GOT3 (cell line): ENCODE results near the gene POLR2M.
A peak's percentile ranks its signal among the peaks of the same experiment; 100 is the strongest.

Experiments
- DNase-seq: peaks from one replicate; lab custom pipeline; 2025; ENCODE audit warnings: mixed read lengths; lab: John Stamatoyannopoulos, UW

Gene POLR2M

DNA sequence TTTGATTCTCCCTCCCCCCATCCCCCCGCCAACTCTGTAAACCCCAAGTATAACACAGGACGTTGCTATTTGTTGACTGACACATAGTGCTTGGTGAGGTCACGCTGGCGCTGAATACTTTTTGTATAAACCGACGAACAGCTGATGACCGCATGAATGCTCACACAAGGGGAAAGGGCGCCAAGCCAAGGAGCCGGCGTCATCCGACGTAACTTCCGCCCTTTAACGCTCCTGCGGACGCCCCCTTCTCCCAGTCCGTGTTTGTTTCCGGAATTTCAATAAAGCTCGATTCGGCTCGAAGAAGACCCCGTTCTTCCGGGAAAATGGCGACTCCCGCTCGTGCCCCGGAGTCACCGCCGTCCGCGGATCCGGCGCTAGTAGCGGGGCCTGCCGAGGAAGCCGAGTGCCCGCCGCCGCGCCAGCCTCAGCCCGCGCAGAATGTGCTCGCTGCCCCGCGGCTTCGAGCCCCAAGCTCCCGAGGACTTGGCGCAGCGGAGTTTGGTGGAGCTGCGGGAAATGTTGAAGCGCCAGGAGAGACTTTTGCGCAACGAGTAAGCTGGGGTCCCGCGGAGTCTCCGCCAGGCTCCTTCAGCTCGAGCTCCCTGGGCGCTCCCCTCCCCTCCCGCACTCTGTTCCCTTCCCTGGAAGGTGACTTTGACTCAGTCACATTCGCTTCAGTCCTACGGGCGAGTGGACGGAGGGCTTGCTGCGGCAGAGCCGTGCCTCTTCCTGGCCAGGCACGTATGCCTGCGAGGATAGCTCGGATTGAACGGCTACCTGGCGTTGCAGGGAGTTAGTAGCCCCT is at the start of gene POLR2M:
Gene POLR2M (plus strand): TSS at position 310 of the 805 bp plus-strand sequence. CDS start 129 bp downstream, at position 439.
- peak; percentile 92 for DNase-seq

DNA sequence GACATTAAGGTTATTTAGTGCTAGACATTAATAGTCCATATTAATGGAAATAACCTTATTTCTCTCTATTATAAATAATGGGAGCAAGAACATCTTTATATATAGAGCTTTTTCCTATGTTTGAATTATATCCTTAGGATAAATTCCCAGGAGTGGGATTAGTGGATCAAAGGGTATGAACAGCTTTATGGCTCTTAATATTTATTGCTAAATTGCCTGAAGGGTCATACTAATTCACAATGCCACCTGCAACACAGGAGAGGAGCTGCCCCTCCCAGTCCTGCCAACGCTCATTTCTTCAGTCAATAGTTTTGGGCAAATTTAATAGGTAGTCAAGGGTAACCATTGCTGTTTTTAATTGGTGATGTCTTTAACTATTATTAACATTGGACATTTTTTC is 48.9 kb upstream of the POLR2M start:
- no peak for DNase-seq

DNA sequence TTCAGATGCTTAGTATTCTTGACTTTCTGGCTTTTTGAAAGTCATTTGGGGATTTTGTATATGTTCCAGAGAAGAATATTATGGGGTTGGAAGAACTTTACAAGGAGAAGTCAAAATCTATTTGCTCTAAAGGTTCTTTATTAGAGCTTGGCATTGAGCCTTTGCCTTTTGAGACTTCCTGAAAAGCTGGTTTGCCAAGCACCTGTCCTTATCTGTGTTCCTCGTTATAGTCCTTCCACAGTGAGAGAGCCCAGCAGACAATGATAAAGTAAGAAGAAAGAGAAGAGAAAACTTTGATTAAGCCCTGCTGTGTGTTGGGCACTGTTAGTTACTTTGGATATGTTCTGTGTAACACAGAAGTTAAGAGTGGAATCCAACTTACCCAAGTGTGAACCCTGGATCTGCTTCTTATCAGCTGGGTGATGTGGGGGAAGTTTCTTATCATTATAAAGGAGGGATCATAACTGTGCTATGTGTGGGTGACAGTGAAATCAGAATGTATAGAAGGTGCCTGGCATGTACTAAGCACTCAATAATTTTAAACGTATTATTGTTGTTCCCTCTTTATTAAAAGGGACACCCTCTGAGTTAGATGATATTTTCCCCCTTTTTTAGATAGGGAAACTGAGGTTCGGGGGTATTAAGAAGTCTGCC is 44.3 kb upstream of the POLR2M start:
- DNase-seq, result no peak

DNA sequence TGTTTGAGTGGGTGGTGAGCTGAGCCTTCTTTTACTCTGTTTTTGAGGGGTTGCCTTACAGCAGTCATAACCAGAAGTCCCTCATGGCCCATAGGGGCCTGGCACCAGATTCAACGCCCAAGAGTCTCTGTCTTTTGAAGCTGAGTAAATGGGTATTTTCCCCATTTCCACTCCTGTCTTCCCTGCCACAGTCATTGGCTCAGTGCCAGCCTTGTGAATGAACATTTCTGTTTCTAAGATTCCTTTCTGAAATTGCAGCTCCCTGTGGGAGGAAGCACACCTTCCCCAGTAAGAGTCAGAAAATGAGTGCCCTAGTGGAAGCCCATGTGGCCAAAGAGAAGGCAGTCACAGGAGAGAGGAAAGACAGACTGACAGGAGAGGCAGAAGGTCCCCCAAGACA is 43.7 kb upstream of the POLR2M start:
- no peak for DNase-seq

DNA sequence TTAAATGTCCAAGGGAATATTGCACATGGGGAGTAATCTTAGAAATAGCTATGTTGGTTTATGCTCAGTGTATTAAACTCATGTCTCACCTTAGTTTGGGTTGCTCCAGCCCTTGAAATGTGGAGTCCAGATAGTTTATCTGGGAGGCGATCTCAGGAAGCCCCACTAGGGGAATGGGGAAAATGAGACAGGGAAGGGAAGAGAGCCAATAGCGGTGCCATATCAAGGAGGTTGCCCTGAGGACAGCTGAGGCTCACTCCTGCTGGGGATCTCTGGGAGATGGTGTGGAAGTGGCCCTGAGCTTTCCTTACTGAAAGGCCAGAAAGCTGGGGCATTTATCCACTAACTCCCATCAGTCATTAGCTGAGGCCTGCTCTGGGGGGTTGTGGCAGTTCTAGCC is 43.3 kb upstream of the POLR2M start:
- no peak for DNase-seq

DNA sequence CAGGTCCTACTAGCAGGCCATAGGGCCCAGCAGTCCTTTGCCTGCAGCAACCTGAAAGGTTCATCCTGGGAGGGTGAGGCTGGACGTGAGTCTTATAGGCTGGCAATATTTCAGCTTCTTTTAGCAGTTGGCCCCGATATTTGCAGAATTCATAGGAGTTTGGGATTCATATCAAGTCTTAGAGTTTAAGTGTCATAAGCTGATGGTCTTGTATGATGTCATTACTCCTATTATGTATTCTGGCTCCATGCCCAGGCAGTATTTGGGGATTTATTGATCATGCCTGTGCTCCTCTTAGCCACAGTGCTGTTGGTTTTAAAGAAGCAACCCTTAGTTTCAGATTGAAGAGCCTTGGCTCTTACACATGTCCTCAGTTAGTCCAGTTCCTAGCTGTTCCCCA is 41.3 kb upstream of the POLR2M start:
- no peak for DNase-seq

DNA sequence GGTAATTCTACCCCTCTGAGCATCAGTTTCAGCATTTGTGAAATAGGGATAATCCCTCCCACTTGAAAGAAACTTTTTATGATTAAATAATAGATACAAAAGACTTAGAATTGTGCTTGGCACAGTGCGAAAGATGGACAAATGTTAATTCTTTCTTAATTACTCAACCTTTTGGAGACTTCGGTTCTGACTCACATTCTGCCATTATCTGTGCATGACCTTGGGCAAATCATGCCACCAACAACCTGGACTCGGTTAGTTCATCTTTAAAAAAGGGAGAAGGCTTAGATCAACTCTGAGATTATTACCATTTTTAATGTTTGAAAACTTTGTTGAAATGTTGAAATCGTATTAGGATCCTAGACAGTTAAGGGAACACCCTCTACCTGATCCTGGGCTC is 40.6 kb upstream of the POLR2M start:
- no peak for DNase-seq

DNA sequence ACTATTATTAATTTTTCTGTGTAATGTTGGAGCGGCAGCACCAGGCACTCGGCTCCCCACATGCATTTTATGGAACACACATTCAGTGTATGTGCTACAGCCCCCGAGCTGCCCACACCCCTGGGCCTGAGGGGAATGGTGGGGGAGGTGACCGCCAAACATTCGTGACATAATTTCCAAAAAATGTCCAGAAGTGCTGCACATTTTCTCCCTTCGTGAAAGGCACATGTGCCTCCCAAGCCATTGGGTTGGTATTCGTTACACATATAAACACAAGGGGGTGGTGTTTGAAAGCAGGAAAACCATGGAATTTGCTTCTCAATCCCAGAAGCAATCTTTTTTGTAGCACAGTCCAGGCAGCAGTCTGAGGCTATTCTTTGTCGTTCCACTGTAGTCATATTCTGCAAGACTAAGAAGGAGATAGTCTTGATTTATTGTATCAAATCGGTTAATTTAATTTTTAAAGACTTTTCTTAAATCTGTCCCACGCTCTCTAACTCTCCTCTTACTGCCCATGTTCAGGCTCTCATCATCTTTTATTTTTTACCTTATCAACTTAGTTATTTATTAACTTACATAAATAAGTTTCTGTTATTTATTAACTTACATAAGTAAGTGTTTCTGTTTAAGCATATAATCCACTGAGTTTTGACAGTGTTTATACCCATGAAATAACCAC is 39.2 kb upstream of the POLR2M start:
- DNase-seq, result no peak

DNA sequence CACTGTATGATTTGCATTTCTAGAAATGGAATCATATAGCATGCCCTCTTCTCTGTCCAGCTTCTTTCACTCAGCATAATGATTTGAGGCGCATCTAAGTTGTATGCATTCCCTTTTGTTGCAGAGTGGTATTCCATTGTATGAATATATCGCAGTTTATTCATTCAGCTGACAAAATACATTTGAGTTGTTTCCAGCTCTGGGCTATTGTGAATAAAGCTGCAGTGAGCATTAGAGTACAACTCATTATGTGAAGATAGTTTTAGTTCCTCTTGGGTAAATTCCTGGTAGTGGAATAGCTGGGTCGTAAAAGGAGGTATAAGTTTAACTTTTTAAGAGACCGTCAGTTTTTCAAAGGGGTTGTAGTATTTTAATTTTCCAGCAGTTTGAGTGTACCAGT is 38.5 kb upstream of the POLR2M start:
- no peak for DNase-seq

DNA sequence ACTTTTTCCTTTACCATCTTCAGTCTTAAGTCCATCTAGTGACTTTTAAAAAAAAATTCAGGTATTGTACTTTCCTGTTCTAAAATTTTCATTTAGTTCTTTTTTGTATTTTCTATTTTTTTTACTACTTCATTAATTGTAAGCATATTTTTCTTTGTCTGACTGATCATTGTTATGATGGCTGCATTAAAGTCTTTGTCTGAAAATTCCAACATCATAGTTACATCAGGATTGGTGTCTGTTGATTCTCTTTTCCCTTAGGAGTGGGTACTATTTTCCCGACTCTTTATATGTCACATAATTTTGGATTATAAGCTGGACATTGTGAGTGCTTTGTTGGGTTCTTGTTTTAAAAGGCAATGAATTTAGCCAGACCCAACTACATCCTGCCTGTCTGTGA is 34.9 kb upstream of the POLR2M start:
- DNase-seq, result no peak

DNA sequence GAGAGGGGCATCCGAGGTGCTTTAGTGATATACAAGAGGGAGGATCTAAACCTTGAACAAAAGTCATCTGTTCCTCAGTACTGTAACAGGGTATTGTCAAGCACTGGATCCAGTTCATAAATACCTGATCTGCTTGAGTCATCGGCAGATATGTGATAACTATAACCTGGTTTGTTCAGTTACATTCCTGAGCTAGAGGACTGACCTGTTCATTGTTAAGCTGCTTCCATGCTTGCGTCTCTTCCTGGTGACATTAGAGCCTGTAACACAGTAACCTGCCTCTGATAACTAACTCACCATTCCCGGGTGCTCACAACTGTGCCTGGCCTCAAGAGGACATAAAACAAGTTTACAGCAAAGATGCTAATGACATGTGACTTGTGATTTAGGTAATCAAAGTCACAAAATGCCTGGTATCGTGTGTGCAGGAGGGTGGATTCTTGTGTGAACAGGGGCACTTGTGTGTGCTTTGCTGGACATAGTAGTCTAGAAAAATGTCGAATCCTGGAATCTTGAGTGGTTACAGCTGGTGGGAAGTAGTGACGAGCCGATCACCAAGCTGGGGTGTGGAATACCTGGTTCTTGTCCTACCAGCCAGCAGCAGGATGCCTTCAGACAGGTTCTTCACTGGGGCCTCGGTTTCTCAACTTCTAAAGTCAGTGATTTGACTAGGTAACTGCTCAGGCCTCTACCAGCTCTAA is 30.9 kb upstream of the POLR2M start:
- DNase-seq, result no peak

DNA sequence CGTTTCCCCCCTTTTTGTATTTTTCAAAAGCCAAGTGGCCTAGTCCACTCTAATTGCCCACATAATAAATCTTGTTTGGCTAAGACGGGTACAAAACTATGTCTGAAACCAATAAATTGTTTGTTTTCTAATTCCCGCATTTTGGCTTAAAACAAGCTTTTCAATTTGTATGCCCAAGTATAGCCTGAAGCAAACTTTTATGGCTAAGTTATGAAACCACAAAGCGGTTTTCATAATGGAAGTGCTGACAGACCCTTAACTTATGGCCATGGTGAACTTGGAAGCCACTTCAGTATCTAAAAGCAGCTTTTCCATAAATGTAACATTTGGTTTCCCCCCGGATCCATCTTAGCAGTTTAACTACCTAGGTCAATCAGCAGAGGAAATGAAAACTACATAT is 29.9 kb upstream of the POLR2M start:
- no peak for DNase-seq

DNA sequence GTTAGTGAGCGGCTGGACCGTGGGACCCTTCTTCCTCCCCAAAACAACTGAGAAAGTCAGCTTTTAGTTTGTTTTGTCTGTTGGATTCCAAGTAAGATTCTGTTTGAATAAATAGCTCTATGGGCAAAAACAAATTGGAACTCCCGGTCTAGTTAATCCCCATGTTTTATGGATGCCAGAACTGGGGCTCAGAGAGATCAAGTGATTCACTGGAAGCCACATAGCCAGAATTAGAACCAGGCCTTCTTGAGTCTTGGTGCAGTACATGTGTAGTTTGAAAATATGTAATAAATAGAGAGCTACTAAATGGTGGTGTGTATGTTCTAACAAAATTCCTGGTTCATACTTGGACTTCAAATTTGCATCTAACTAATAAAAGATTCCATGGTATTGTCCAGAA is 29.3 kb upstream of the POLR2M start:
- no peak for DNase-seq

DNA sequence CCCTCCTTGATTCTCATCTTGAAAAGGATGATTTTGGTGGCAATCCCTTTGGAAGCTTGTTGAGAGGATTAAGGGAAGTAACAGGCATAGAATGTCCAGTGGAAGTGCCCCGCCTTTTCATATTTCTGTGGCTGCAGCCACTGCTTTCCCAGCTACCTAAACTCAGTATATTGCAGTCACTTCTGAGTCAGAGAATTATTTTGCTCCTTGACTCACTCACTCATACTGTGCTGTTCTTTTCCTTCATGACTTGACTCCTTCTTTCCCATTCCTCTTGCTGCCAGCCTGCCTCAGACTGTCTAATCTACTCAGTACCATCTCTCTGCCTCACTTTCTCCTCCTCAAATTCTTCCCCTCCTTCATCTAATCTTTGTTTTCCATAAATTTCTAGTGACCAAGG is 26.5 kb upstream of the POLR2M start:
- DNase-seq, result no peak

DNA sequence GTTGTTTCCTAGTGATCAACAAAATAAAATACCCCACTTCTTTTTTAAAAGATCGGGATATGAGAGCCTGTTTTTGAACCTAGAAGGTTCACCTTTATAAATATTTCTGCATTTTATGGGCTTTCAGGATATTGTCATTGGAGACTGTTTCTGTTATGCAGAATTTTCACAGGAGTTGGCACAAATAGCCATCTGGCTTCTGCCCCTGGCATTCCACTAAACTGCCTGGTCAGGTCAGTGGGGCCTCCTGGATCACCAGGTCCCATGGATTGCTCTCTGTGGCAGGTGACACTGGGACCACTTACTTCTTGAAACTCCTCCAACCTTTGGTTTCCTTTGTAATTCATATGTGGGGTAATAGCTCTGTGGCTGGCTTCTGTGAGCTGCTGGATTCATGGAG is 25.5 kb upstream of the POLR2M start:
- DNase-seq, result no peak

DNA sequence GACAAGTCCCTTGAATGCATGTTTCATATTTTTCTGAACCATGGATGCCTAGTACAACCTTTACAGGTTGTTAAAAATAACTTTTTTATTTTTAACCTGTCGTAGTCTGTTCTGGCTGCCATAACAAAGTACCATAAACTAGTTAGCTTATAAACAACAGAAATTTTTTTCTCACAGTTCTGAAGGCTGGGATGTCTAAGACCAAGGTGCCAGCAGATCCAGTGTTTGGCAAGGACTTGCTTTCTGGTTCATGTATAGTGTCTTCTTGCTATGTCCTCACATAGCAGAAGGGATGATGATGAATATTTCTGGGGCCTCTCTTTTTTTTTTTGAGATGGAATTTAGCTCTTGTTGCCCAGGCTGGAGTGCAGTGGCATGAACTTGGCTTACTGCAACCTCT is 23.0 kb upstream of the POLR2M start:
- DNase-seq, result no peak

DNA sequence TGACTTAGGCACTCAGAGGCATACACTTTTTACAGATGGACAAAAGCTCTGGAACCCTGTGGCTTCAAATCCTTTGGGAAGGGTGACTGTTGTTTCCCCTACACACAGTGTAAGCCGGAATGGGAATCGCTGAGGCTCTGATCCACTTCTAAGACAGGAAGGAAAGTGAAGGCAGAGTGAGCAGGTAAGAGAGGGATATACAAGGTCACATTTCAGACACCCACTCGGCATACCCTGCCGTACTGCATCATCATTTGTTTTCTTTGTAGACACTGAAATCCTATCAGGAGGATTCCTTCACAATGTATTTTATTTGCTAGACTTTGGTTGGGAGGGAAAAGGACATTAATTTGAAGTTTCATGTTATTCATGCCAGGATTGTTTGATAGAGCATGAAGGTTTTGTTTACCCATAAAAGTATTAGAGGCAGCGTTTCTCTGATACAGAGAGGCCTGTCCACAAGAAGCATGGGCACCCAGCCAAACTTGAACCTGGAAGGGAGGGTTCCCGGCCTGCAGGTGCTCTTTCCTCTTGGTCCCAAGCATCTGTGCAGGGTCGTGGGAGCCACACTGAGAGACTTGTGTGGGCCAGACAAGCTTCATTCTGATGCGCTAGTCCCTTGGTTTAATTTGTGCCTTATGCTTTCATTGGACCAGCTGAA is 21.9 kb upstream of the POLR2M start:
- DNase-seq, result no peak

DNA sequence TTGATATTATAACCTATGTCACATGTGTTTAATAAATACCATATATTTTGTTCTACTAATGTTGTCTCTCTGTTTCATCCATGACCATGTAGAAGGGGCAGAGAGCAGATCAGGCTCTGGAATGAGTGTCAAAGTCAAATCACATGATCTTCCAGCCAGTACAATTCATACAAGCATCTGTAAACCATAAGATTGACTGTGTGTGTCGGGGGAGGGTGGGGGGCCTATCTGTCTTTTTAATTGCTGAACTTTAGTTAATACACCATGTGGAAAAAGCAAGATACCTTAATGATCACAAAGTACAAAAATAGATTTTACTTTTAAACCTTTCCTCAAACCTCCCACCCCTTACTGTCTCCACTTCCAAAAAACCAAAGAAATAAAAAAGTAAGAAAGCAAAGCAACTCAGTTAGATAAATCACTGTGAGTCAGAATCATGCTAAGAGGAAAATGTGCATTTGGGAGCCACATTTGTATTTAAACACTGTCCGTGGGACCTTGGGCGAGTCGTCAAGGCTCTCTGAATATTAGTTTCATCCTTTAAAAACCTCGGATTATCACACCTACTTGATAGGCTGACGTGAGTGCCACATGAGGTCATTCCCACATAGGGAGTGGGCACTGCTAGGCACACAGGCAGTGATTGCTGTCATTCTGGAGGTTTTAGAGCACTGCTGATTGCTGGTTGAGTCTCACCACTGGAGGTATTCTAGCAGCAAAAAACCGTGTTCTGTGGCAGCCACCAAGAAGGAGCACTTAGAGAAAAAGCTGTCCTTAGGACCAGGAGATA is 21.0 kb upstream of the POLR2M start:
- no peak for DNase-seq

DNA sequence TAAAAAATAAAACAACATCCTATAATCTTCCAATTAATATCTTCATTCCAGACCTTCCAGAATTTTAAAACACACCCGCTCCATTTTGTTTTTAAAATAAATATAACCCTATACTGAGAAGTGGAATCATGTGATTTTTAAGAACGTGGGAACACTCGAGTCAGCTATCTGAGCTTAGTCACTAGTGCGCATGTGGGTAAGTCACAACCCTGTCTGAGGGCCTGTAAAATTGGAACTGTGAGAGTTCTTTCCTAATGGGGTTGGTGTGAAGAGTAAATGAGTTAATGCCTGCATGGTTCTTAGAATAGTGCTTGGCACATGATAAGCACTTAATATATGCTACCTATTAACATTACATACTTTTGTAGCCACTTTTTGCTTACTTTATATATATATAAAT is 19.9 kb upstream of the POLR2M start:
- DNase-seq, result no peak

DNA sequence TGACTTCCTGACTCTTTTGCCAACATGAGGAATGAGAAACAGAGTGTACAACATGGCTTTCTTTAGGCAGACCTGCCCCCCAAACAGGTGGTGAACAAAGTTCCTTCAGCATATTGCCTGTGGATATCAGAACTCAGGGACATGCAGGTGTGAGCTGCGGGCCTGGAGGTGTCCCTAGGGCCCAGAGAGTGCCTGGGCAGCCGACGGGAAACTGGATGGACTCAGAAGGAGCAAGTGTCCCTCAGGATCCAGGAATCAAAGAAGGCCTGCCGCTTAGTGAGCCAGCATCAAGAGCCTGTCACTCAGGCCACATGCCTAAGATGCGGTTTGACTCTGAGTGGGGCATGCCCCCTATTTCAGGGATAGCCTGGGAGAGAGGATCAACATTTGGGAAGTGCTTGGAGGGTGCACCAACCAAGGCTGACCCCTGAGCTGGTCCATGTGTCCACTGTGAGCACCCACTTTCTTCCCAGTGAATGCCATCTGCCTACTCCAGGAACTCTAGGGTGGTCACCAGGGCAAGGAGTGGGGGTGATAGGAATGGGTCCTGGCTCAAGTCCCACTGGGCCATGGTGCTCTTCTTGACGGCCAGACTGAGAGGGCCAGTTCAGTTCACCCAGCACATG is 16.1 kb upstream of the POLR2M start:
- DNase-seq, result no peak

DNA sequence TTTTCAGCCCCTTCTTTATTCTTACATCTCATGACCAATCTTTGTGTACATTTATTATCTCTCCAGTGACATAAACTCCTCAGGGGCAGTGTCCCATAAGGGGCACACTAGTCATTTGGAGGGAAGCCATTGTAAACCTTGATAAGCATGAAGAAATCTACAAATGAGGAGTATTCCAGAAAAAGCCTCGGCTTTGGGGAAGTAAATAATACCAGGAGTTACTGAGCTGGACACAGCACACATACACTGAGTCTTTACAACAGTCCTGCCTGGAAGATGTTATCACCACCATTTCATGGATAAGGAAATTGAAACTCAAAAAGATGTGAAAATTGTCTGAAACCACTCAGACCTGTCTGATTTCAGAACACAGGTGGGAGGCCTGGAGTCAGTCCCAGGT is 15.4 kb upstream of the POLR2M start:
- no peak for DNase-seq
